Natural killer cell treated with Interleukin-12 subunit alpha and Interleukin-12 subunit beta and Interleukin-15 and Interleukin-18, amount 100 ng/mL, for 72 hours (primary cell): ENCODE data around the gene SDC4. TPM values are rescaled to one million over a fixed set of nuclear protein-coding genes. Genes with fewer than 3 reads are reported as not detected.

Experiments used
- ATAC-seq, 2 donors: fragments of 150-1000 bp; cut with Tn5 transposase in 1 of 2; sonication (Bioruptor Pico), chemical (Tn5 transposase) in 1 of 2; 2 replicates each; pipeline ENCODE4 v1.10.0; 2021
- DNase-seq: peaks from one replicate; pipeline ENCODE4 v3.0.0; 2022; ENCODE audit warnings: low spot score
- H3K27ac Mint-ChIP-seq, 2 donors: 1 replicate in 1 of 2; 2 replicates in 1 of 2; pipeline ENCODE4 v1.8.0; 2022; ENCODE audit warnings: mixed read lengths in 2 of 2, mild to moderate bottlenecking in 1 of 2, moderate library complexity in 1 of 2
- H3K27me3 Mint-ChIP-seq, 2 donors: 1 replicate in 1 of 2; 2 replicates in 1 of 2; pipeline ENCODE4 v1.8.0; 2022; ENCODE audit warnings: mixed read lengths in 2 of 2
- H3K36me3 Mint-ChIP-seq: one replicate; pipeline ENCODE4 v1.8.0; 2022; ENCODE audit warnings: mixed read lengths
- H3K4me1 Mint-ChIP-seq, 2 donors: 1 replicate in 1 of 2; 2 replicates in 1 of 2; pipeline ENCODE4 v1.8.0; 2022; ENCODE audit warnings: low read depth in 2 of 2, mixed read lengths in 2 of 2, mild to moderate bottlenecking in 1 of 2
- H3K4me3 Mint-ChIP-seq: one replicate; pipeline ENCODE4 v1.8.0; 2022; ENCODE audit warnings: mixed read lengths
- H3K9me3 Mint-ChIP-seq: 2 replicates; pipeline ENCODE4 v1.8.0; 2022; ENCODE audit warnings: mixed read lengths
- total RNA-seq, 2 donors: library from RNA; stranded (reverse); gene quantifications; one replicate each; pipeline ENCODE4 v1.2.3, GENCODE V29; 2022

Gene SDC4
- total RNA-seq, 2 donors from 2014 or later = 23.3 to 43.5 TPM

DNA sequence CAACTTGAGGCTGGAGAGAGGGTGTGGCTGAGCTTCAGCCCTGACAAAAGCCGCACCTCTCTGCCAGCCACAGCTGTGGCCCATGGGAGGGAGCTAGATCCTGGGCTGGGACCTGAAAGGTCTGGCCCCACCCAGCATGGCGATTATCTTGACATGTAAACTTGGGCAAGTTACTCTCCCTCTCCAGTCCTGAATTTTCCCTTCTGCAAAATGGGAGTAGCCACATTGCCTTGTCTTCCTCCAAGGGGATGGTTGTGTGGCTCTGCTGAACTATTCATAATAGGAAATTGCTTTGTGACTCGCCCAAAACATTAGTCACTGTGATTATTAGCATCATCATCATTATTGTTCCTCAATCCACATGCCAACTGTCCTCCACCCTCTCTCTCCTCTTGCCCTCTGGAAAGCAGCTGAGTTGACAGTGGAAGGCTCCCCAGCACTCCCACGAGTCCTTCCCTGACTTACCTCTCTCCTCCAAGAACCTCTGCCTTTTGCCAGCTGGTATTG is 64.6 kb downstream of the SDC4 start:
- DNase-seq = no peak
- no peak for ATAC-seq
- no peaks in the 10 kb centered on the region for H3K9me3 Mint-ChIP-seq
- no peaks in the 10 kb centered on the region for H3K4me1 Mint-ChIP-seq
- no peaks in the 10 kb centered on the region for H3K36me3 Mint-ChIP-seq
- peaks cover 29 to 57% of the 10 kb centered on the region in 2 donors for H3K27me3 Mint-ChIP-seq
- peak overlapping the region in 1 of 2 donors; percentile 10 for H3K27ac Mint-ChIP-seq
- H3K4me3 Mint-ChIP-seq = no peak overlapping the region

GRCh38 chr20:45282700-45283550 is 65.3 kb downstream of the SDC4 start:
- no peak for DNase-seq
- peak in 1 of 2 donors; percentile 41 for ATAC-seq
- Mint-ChIP-seq H3K27ac (no peak overlapping the region), H3K27me3 (peaks cover 27 to 57% of the 10 kb centered on the region in 2 donors), H3K36me3 (no peaks in the 10 kb centered on the region), H3K4me1 (no peaks in the 10 kb centered on the region), H3K9me3 (no peaks in the 10 kb centered on the region), H3K4me3 (no peak overlapping the region)

- no peak for DNase-seq
- H3K4me1 Mint-ChIP-seq = no peaks in the 10 kb centered on the region
- H3K27ac Mint-ChIP-seq = no peak overlapping the region
- H3K36me3 Mint-ChIP-seq = no peaks in the 10 kb centered on the region
- H3K9me3 Mint-ChIP-seq = no peaks in the 10 kb centered on the region
- H3K4me3 Mint-ChIP-seq = no peak overlapping the region
- ATAC-seq = no peak
- peaks cover 33 to 67% of the 10 kb centered on the region in 2 donors for H3K27me3 Mint-ChIP-seq
These were observed 68.2 kb downstream of the SDC4 start for GRCh38 chr20:45279992-45280391.

DNA sequence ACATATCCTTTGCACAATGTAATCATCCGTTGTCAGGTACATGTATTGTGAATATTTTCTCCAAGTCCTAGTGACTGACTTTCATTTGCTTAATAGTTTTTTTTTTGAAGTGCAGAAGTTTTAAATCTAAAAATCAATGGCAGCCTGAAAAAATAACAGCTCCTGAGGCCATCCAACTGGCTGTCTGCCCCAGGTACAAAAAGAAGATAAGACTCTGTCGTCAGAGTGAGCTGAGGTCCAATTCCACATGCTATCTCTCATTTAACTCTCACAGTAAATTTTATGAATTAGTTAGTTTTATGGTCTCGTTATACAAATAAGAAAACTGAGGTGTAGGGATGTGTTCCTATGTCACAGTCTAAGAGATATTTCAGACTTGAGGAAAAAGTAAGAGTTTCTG is 72.9 kb downstream of the SDC4 start:
- Mint-ChIP-seq H3K27me3 (peaks cover 45 to 84% of the 10 kb centered on the region in 2 donors), H3K36me3 (no peaks in the 10 kb centered on the region)

More for the DNA sequence above, 72.9 kb downstream of the SDC4 start:
- ATAC-seq (no peak), DNase-seq (no peak)
- Mint-ChIP-seq H3K4me1 (no peaks in the 10 kb centered on the region), H3K9me3 (no peaks in the 10 kb centered on the region), H3K4me3 (no peak overlapping the region), H3K27ac (no peak overlapping the region)

Other genes starting within 250 kb of the SDC4 start
- gene KCNS1, start 247.3 kb downstream of the SDC4 start, total RNA-seq = under 1 TPM; 0.24 to 0.33 TPM
- not detected for gene WFDC5, start 233.2 kb downstream of the SDC4 start, total RNA-seq
- not detected for gene WFDC12, start 224.0 kb downstream of the SDC4 start, total RNA-seq
- gene PI3, start 173.5 kb downstream of the SDC4 start, total RNA-seq = not detected
- not detected for gene SEMG1, start 141.4 kb downstream of the SDC4 start, total RNA-seq
- gene SEMG2, start 127.1 kb downstream of the SDC4 start, total RNA-seq = not detected
- 1 to 10 TPM in 1 of 2 donors, not detected in 1; 7.2 TPM for gene SLPI, start 93.9 kb downstream of the SDC4 start, total RNA-seq
- gene RBPJL, start 41.6 kb downstream of the SDC4 start, total RNA-seq = not detected
- 1 to 10 TPM in 1 of 2 donors, under 1 TPM in 1; 0.31 to 1.4 TPM for gene MATN4, start 40.1 kb downstream of the SDC4 start, total RNA-seq
- gene SYS1, start 14.7 kb upstream of the SDC4 start, total RNA-seq = 10 to 100 TPM; 23.3 to 31.4 TPM
- not detected for gene TP53TG5, start 29.9 kb upstream of the SDC4 start, total RNA-seq
- 1 to 10 TPM; 6.1 to 6.4 TPM for gene DBNDD2, start 59.9 kb upstream of the SDC4 start, total RNA-seq
- gene PIGT, start 67.7 kb upstream of the SDC4 start, total RNA-seq = 10 to 100 TPM; 73.0 to 86.6 TPM
- not detected for gene WFDC2, start 121.3 kb upstream of the SDC4 start, total RNA-seq
- gene SPINT3, start 167.2 kb upstream of the SDC4 start, total RNA-seq = not detected
- not detected for gene WFDC6, start 191.1 kb upstream of the SDC4 start, total RNA-seq
- gene EPPIN, start 199.0 kb upstream of the SDC4 start, total RNA-seq = not detected
- not detected for gene WFDC8, start 230.9 kb upstream of the SDC4 start, total RNA-seq